ENCODE data around the gene UBR3. TPM values are rescaled to one million over a fixed set of nuclear protein-coding genes. Genes with fewer than 3 reads are reported as not detected.
"Not testable (repeated sequence)": the region's sequence is repeated elsewhere in the genome, so short reads cannot be mapped to it uniquely, and the experiment has no call there.

UBR3 gene
- total RNA-seq, 2 experiments from 2014 or later, result 13.6 to 15.3 TPM

GRCh38 chr2:169849710-169850109 is 22.5 kb downstream of the UBR3 start:
- H3K36me3 Mint-ChIP-seq (ENCODE audit: low read depth), result peaks cover 14% of the 10 kb centered on the region
- H3K27ac Mint-ChIP-seq, result no peak overlapping the region
- DNase-seq, result no peak
- H3K9me3 Mint-ChIP-seq, result no peaks in the 10 kb centered on the region
- CTCF ChIA-PET, result interaction anchor here (1.8 kb wide), 1 partner anchor 26 kb away, joined by 4 read pairs; the partner anchor contains the start of gene METTL5
- intact Hi-C loops (cut with micrococcal nuclease), result no loop called here
- no peak overlapping the region for H3K4me3 Mint-ChIP-seq
- H3K4me1 Mint-ChIP-seq (ENCODE audit: low read depth), result peaks cover 32% of the 10 kb centered on the region
- H3K27me3 Mint-ChIP-seq (ENCODE audit: low read depth), result no peaks in the 10 kb centered on the region

GRCh38 chr2:169853041-169853668 is 25.9 kb downstream of the UBR3 start:
- peaks cover 17% of the 10 kb centered on the region for H3K36me3 Mint-ChIP-seq (ENCODE audit: low read depth)
- H3K27ac Mint-ChIP-seq, result no peak overlapping the region
- H3K9me3 Mint-ChIP-seq, result no peaks in the 10 kb centered on the region
- intact Hi-C loops (cut with micrococcal nuclease), result no loop called here
- H3K27me3 Mint-ChIP-seq (ENCODE audit: low read depth), result no peaks in the 10 kb centered on the region
- no peak overlapping the region for H3K4me3 Mint-ChIP-seq
- DNase-seq, result no peak
- CTCF ChIA-PET, result no interaction called here
- peaks cover 25% of the 10 kb centered on the region for H3K4me1 Mint-ChIP-seq (ENCODE audit: low read depth)

GRCh38 chr2:169855281-169856258 is 28.3 kb downstream of the UBR3 start:
- H3K27me3 Mint-ChIP-seq (ENCODE audit: low read depth); CTCF ChIA-PET; H3K27ac Mint-ChIP-seq; H3K9me3 Mint-ChIP-seq; H3K4me3 Mint-ChIP-seq; DNase-seq; intact Hi-C loops (cut with micrococcal nuclease): not testable (repeated sequence)
- H3K36me3 Mint-ChIP-seq (ENCODE audit: low read depth), result peaks cover 16% of the 10 kb centered on the region
- peaks cover 18% of the 10 kb centered on the region for H3K4me1 Mint-ChIP-seq (ENCODE audit: low read depth)

GRCh38 chr2:169859423-169859822 is 32.2 kb downstream of the UBR3 start:
- CTCF ChIA-PET, result no interaction called here

GRCh38 chr2:169860149-169860548 is 32.9 kb downstream of the UBR3 start:
- Mint-ChIP-seq H3K4me3 (no peak overlapping the region), H3K4me1 (ENCODE audit: low read depth) (peaks cover 20% of the 10 kb centered on the region), H3K36me3 (ENCODE audit: low read depth) (peaks cover 8% of the 10 kb centered on the region), H3K27me3 (ENCODE audit: low read depth) (no peaks in the 10 kb centered on the region), H3K27ac (no peak overlapping the region), H3K9me3 (no peaks in the 10 kb centered on the region)
- CTCF ChIA-PET, result no interaction called here
- intact Hi-C loops (cut with micrococcal nuclease), result no loop called here
- DNase-seq, result no peak

More at GRCh38 chr2:169859423-169859822, 32.2 kb downstream of the UBR3 start:
- H3K4me1 Mint-ChIP-seq (ENCODE audit: low read depth), result peaks cover 20% of the 10 kb centered on the region
- H3K36me3 Mint-ChIP-seq (ENCODE audit: low read depth), result peaks cover 11% of the 10 kb centered on the region
- H3K27me3 Mint-ChIP-seq (ENCODE audit: low read depth), result no peaks in the 10 kb centered on the region
- DNase-seq, result no peak
- intact Hi-C loops (cut with micrococcal nuclease), result no loop called here
- H3K9me3 Mint-ChIP-seq, result no peaks in the 10 kb centered on the region
- H3K27ac Mint-ChIP-seq, result no peak overlapping the region
- H3K4me3 Mint-ChIP-seq, result no peak overlapping the region

GRCh38 chr2:169862816-169863215 is 35.6 kb downstream of the UBR3 start:
- H3K36me3 Mint-ChIP-seq (ENCODE audit: low read depth), result peaks cover 9% of the 10 kb centered on the region
- H3K4me1 Mint-ChIP-seq (ENCODE audit: low read depth), result peaks cover 29% of the 10 kb centered on the region
- intact Hi-C loops (cut with micrococcal nuclease), result no loop called here
- no peak overlapping the region for H3K27ac Mint-ChIP-seq
- no peaks in the 10 kb centered on the region for H3K27me3 Mint-ChIP-seq (ENCODE audit: low read depth)
- DNase-seq, result no peak
- no peak overlapping the region for H3K4me3 Mint-ChIP-seq
- H3K9me3 Mint-ChIP-seq, result no peaks in the 10 kb centered on the region
- CTCF ChIA-PET, result no interaction called here

GRCh38 chr2:169865492-169865891 is 38.2 kb downstream of the UBR3 start:
- H3K27ac Mint-ChIP-seq, result no peak overlapping the region
- DNase-seq, result no peak
- intact Hi-C loops (cut with micrococcal nuclease), result no loop called here
- H3K9me3 Mint-ChIP-seq, result no peaks in the 10 kb centered on the region
- CTCF ChIA-PET, result interaction anchor here (1.1 kb wide), 1 partner anchor 12 kb away, joined by 3 read pairs; no protein-coding TSS in a partner anchor
- H3K4me3 Mint-ChIP-seq, result no peak overlapping the region
- peaks cover 5% of the 10 kb centered on the region for H3K36me3 Mint-ChIP-seq (ENCODE audit: low read depth)
- peaks cover 34% of the 10 kb centered on the region for H3K4me1 Mint-ChIP-seq (ENCODE audit: low read depth)
- H3K27me3 Mint-ChIP-seq (ENCODE audit: low read depth), result no peaks in the 10 kb centered on the region

GRCh38 chr2:169866230-169866629 is 39.0 kb downstream of the UBR3 start:
- H3K36me3 Mint-ChIP-seq (ENCODE audit: low read depth); H3K9me3 Mint-ChIP-seq; H3K27ac Mint-ChIP-seq; intact Hi-C loops (cut with micrococcal nuclease); DNase-seq; H3K4me3 Mint-ChIP-seq; H3K27me3 Mint-ChIP-seq (ENCODE audit: low read depth): not testable (repeated sequence)
- CTCF ChIA-PET, result interaction anchor here (0.7 to 1.1 kb wide), 2 partner anchors 11 to 711 kb away, joined by 3 read pairs; no protein-coding TSS in a partner anchor
- peaks cover 32% of the 10 kb centered on the region for H3K4me1 Mint-ChIP-seq (ENCODE audit: low read depth)

GRCh38 chr2:169867579-169867978 is 40.3 kb downstream of the UBR3 start:
- H3K4me1 Mint-ChIP-seq (ENCODE audit: low read depth), result peaks cover 29% of the 10 kb centered on the region
- H3K9me3 Mint-ChIP-seq, result no peaks in the 10 kb centered on the region

GRCh38 chr2:169868951-169869350 is 41.7 kb downstream of the UBR3 start:
- H3K27ac Mint-ChIP-seq, result no peak overlapping the region
- CTCF ChIA-PET, result no interaction called here
- peaks cover 2% of the 10 kb centered on the region for H3K36me3 Mint-ChIP-seq (ENCODE audit: low read depth)
- H3K9me3 Mint-ChIP-seq, result no peaks in the 10 kb centered on the region
- no peaks in the 10 kb centered on the region for H3K27me3 Mint-ChIP-seq (ENCODE audit: low read depth)
- DNase-seq, result no peak
- peaks cover 20% of the 10 kb centered on the region for H3K4me1 Mint-ChIP-seq (ENCODE audit: low read depth)
- no peak overlapping the region for H3K4me3 Mint-ChIP-seq
- intact Hi-C loops (cut with micrococcal nuclease), result no loop called here

More at GRCh38 chr2:169867579-169867978, 40.3 kb downstream of the UBR3 start:
- no peak overlapping the region for H3K27ac Mint-ChIP-seq
- intact Hi-C loops (cut with micrococcal nuclease), result no loop called here
- CTCF ChIA-PET, result no interaction called here
- H3K4me3 Mint-ChIP-seq, result no peak overlapping the region
- no peak for DNase-seq
- H3K36me3 Mint-ChIP-seq (ENCODE audit: low read depth), result peaks cover 4% of the 10 kb centered on the region
- H3K27me3 Mint-ChIP-seq (ENCODE audit: low read depth), result no peaks in the 10 kb centered on the region

- H3K9me3 Mint-ChIP-seq; H3K36me3 Mint-ChIP-seq (ENCODE audit: low read depth); H3K27me3 Mint-ChIP-seq (ENCODE audit: low read depth); H3K4me3 Mint-ChIP-seq; intact Hi-C loops (cut with micrococcal nuclease); DNase-seq; CTCF ChIA-PET; H3K27ac Mint-ChIP-seq: not testable (repeated sequence)
- peaks cover 13% of the 10 kb centered on the region for H3K4me1 Mint-ChIP-seq (ENCODE audit: low read depth)
These were observed 44.1 kb downstream of the UBR3 start for GRCh38 chr2:169871369-169871768.

- no peak for DNase-seq
- intact Hi-C loops (cut with micrococcal nuclease), result no loop called here
- H3K27me3 Mint-ChIP-seq (ENCODE audit: low read depth), result no peaks in the 10 kb centered on the region
- H3K4me1 Mint-ChIP-seq (ENCODE audit: low read depth), result peaks cover 10% of the 10 kb centered on the region
- no peak overlapping the region for H3K4me3 Mint-ChIP-seq
- H3K9me3 Mint-ChIP-seq, result no peaks in the 10 kb centered on the region
- no peak overlapping the region for H3K27ac Mint-ChIP-seq
- CTCF ChIA-PET, result no interaction called here
- H3K36me3 Mint-ChIP-seq (ENCODE audit: low read depth), result peaks cover 6% of the 10 kb centered on the region
These were observed 44.7 kb downstream of the UBR3 start for GRCh38 chr2:169871994-169872393.
